Activated T-cell treated with anti-CD3 and anti-CD28 coated beads, Interleukin-2, amount 50 U/mL, for 72 hours (primary cell): ENCODE results near the gene CKMT2. TPM values are rescaled to one million over a fixed set of nuclear protein-coding genes. Genes with fewer than 3 reads are reported as not detected.
A peak's percentile ranks its signal among the peaks of the same experiment; 100 is the strongest.
"Not testable (repeated sequence)": the region's sequence is repeated elsewhere in the genome, so short reads cannot be mapped to it uniquely, and the experiment has no call there.

Source experiments
- ATAC-seq, 2 donors: fragments of 150-1000 bp; cut with Tn5 transposase; replicated peaks in 1 of 2; 2 replicates each; pipeline ENCODE4 v1.10.0; 2021; ENCODE audit warnings: moderate library complexity in 2 of 2, mild to moderate bottlenecking in 1 of 2
- DNase-seq, 2 donors: peaks; one replicate each; pipeline ENCODE4 v3.0.0; 2021 to 2022; ENCODE audit warnings: mixed read lengths in 1 of 2
- H3K27ac Mint-ChIP-seq: one replicate; pipeline ENCODE4 v1.8.0; 2022; ENCODE audit warnings: mild to moderate bottlenecking, moderate library complexity, mixed read lengths
- H3K27me3 Mint-ChIP-seq: one replicate; pipeline ENCODE4 v1.8.0; 2022; ENCODE audit warnings: low read depth, mixed read lengths
- H3K36me3 Mint-ChIP-seq, 2 donors: one replicate each; pipeline ENCODE4 v1.8.0; 2022; ENCODE audit warnings: mixed read lengths in 2 of 2, mild to moderate bottlenecking in 1 of 2; ENCODE audit not compliant: insufficient read depth in 2 of 2
- H3K4me1 Mint-ChIP-seq: one replicate; pipeline ENCODE4 v1.8.0; 2022; ENCODE audit warnings: low read depth, mixed read lengths
- H3K4me3 Mint-ChIP-seq, 2 donors: one replicate each; pipeline ENCODE4 v1.8.0; 2022; ENCODE audit warnings: mild to moderate bottlenecking in 2 of 2, mixed read lengths in 2 of 2, moderate library complexity in 2 of 2
- H3K9me3 Mint-ChIP-seq, 2 donors: one replicate each; pipeline ENCODE4 v1.8.0; 2022; ENCODE audit warnings: mixed read lengths in 2 of 2
- total RNA-seq, 2 donors: library from RNA; stranded (reverse); gene quantifications; one replicate each; pipeline ENCODE4 v1.2.3, GENCODE V29; 2022

Gene CKMT2
- total RNA-seq, 2 donors from 2014 or later, result not detected

GRCh38 chr5:81245871-81246235, 12.7 kb downstream of the CKMT2 start:
- Mint-ChIP-seq H3K27me3 (no peaks in the 10 kb centered on the region), H3K27ac (no peak overlapping the region)

GRCh38 chr5:81246697-81247096, 13.6 kb downstream of the CKMT2 start:
- no peak overlapping the region for H3K27ac Mint-ChIP-seq
- H3K36me3 Mint-ChIP-seq, result peaks cover 0 to 6% of the 10 kb centered on the region in 2 donors
- no peaks in the 10 kb centered on the region for H3K27me3 Mint-ChIP-seq
- no peak for ATAC-seq
- H3K9me3 Mint-ChIP-seq, result peaks cover 0 to 2% of the 10 kb centered on the region in 2 donors
- DNase-seq, result no peak
- no peak overlapping the region for H3K4me3 Mint-ChIP-seq
- peaks cover 15% of the 10 kb centered on the region for H3K4me1 Mint-ChIP-seq

More at GRCh38 chr5:81245871-81246235, 12.7 kb downstream of the CKMT2 start:
- H3K36me3 Mint-ChIP-seq, result peaks cover 0 to 6% of the 10 kb centered on the region in 2 donors
- peaks cover 0 to 2% of the 10 kb centered on the region in 2 donors for H3K9me3 Mint-ChIP-seq
- DNase-seq, result no peak
- ATAC-seq, result no peak
- H3K4me3 Mint-ChIP-seq, result no peak overlapping the region
- H3K4me1 Mint-ChIP-seq, result peaks cover 15% of the 10 kb centered on the region

GRCh38 chr5:81247441-81247972, 14.4 kb downstream of the CKMT2 start:
- H3K27me3 Mint-ChIP-seq, result no peaks in the 10 kb centered on the region
- no peak for ATAC-seq
- peaks cover 7% of the 10 kb centered on the region for H3K4me1 Mint-ChIP-seq
- peaks cover 0 to 2% of the 10 kb centered on the region in 2 donors for H3K9me3 Mint-ChIP-seq
- H3K4me3 Mint-ChIP-seq, result no peak overlapping the region
- no peak overlapping the region for H3K27ac Mint-ChIP-seq
- no peak for DNase-seq
- peaks cover 0 to 6% of the 10 kb centered on the region in 2 donors for H3K36me3 Mint-ChIP-seq

GRCh38 chr5:81249240-81249639, 16.1 kb downstream of the CKMT2 start:
- Mint-ChIP-seq H3K9me3 (peaks cover 0 to 2% of the 10 kb centered on the region in 2 donors), H3K36me3 (peaks cover 0 to 6% of the 10 kb centered on the region in 2 donors), H3K27me3 (no peaks in the 10 kb centered on the region), H3K4me1 (no peaks in the 10 kb centered on the region), H3K4me3 (no peak overlapping the region), H3K27ac (no peak overlapping the region)
- DNase-seq, result no peak
- no peak for ATAC-seq

GRCh38 chr5:81250004-81250403, 16.9 kb downstream of the CKMT2 start:
- ATAC-seq (no peak), DNase-seq (no peak)
- Mint-ChIP-seq H3K36me3 (peaks cover 0 to 6% of the 10 kb centered on the region in 2 donors), H3K9me3 (peaks cover 0 to 2% of the 10 kb centered on the region in 2 donors), H3K4me1 (no peaks in the 10 kb centered on the region), H3K27ac (no peak overlapping the region), H3K4me3 (no peak overlapping the region), H3K27me3 (no peaks in the 10 kb centered on the region)

GRCh38 chr5:81251922-81252321, 18.8 kb downstream of the CKMT2 start:
- ATAC-seq, result no peak
- Mint-ChIP-seq H3K27ac (no peak overlapping the region), H3K36me3 (peaks cover 0 to 6% of the 10 kb centered on the region in 2 donors), H3K27me3 (no peaks in the 10 kb centered on the region), H3K4me1 (peaks cover 5% of the 10 kb centered on the region), H3K4me3 (no peak overlapping the region), H3K9me3 (peaks cover 0 to 2% of the 10 kb centered on the region in 2 donors)
- no peak for DNase-seq

GRCh38 chr5:81252904-81253303, 19.8 kb downstream of the CKMT2 start:
- H3K27me3 Mint-ChIP-seq, result no peaks in the 10 kb centered on the region
- DNase-seq, result no peak
- no peak overlapping the region for H3K27ac Mint-ChIP-seq
- no peak overlapping the region for H3K4me3 Mint-ChIP-seq
- peaks cover 0 to 6% of the 10 kb centered on the region in 2 donors for H3K36me3 Mint-ChIP-seq
- peaks cover 5% of the 10 kb centered on the region for H3K4me1 Mint-ChIP-seq
- peaks cover 0 to 2% of the 10 kb centered on the region in 2 donors for H3K9me3 Mint-ChIP-seq
- ATAC-seq, result no peak

- Mint-ChIP-seq H3K4me3 (no peak overlapping the region), H3K9me3 (peaks cover 0 to 2% of the 10 kb centered on the region in 2 donors), H3K4me1 (peaks cover 5% of the 10 kb centered on the region), H3K27ac (no peak overlapping the region), H3K36me3 (peaks cover 0 to 6% of the 10 kb centered on the region in 2 donors), H3K27me3 (no peaks in the 10 kb centered on the region)
- DNase-seq (no peak), ATAC-seq (no peak)
These were observed 20.8 kb downstream of the CKMT2 start for GRCh38 chr5:81253875-81254274.

- Mint-ChIP-seq H3K4me1 (peaks cover 5% of the 10 kb centered on the region), H3K36me3 (peaks cover 5 to 9% of the 10 kb centered on the region in 2 donors), H3K9me3 (peaks cover 3 to 4% of the 10 kb centered on the region in 2 donors), H3K27ac (no peak overlapping the region), H3K27me3 (no peaks in the 10 kb centered on the region), H3K4me3 (no peak overlapping the region)
- ATAC-seq (no peak), DNase-seq (no peak)
These were observed 21.9 kb downstream of the CKMT2 start for GRCh38 chr5:81254886-81255559.

- DNase-seq, result no peak
- no peak for ATAC-seq
- Mint-ChIP-seq H3K4me3 (no peak overlapping the region), H3K27me3 (no peaks in the 10 kb centered on the region), H3K4me1 (peaks cover 5% of the 10 kb centered on the region), H3K36me3 (peaks cover 13 to 21% of the 10 kb centered on the region in 2 donors), H3K27ac (no peak overlapping the region), H3K9me3 (peaks cover 6 to 11% of the 10 kb centered on the region in 2 donors)
These were observed 23.6 kb downstream of the CKMT2 start for GRCh38 chr5:81256766-81257165.

- not testable (repeated sequence) for H3K4me3 Mint-ChIP-seq, H3K27ac Mint-ChIP-seq, ATAC-seq, DNase-seq, H3K27me3 Mint-ChIP-seq, H3K4me1 Mint-ChIP-seq
- H3K9me3 Mint-ChIP-seq, result peaks cover 11 to 14% of the 10 kb centered on the region in 2 donors
- peaks cover 19 to 30% of the 10 kb centered on the region in 2 donors for H3K36me3 Mint-ChIP-seq
These were observed 29.7 kb downstream of the CKMT2 start for GRCh38 chr5:81262796-81263195.

- peaks cover 12 to 24% of the 10 kb centered on the region in 2 donors for H3K36me3 Mint-ChIP-seq
- ATAC-seq (no peak), DNase-seq (no peak)
- H3K27me3 Mint-ChIP-seq, result no peaks in the 10 kb centered on the region
- no peak overlapping the region for H3K27ac Mint-ChIP-seq
- no peak overlapping the region for H3K4me3 Mint-ChIP-seq
- peaks cover 7 to 10% of the 10 kb centered on the region in 2 donors for H3K9me3 Mint-ChIP-seq
- peaks cover 9% of the 10 kb centered on the region for H3K4me1 Mint-ChIP-seq
These were observed 32.0 kb downstream of the CKMT2 start for GRCh38 chr5:81265101-81265500.

- Mint-ChIP-seq H3K4me3 (no peak overlapping the region), H3K36me3 (peaks cover 12 to 15% of the 10 kb centered on the region in 2 donors), H3K4me1 (peaks cover 16% of the 10 kb centered on the region), H3K9me3 (peaks cover 8 to 14% of the 10 kb centered on the region in 2 donors), H3K27ac (no peak overlapping the region), H3K27me3 (no peaks in the 10 kb centered on the region)
- ATAC-seq, result peak in 1 of 2 donors; percentile 24
- no peak for DNase-seq
These were observed 35.5 kb downstream of the CKMT2 start for GRCh38 chr5:81268521-81269196.
